ENCODE results near the gene DCT.
"Not testable (repeated sequence)": the region's sequence is repeated elsewhere in the genome, so short reads cannot be mapped to it uniquely, and the experiment has no call there.

DCT gene

DNA sequence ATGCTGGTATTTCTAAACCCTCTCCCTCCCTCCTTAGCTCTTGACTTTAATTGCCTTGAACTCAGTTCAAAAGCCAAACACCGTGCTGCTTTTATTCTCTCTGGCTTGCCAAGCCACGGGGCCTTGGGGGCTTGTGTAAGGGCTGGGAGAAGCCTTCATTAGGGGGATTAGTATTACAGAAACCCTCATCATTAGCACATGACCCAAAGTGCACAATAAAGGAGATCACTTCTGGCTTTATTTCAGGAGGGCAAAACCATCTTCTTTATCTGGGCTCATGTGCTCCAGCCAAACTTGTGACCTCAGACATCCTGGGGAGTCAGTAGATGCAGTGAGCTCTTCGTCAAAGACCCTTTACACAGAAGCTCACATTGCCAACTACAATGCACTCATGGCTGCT lies at the start of gene DCT:
TSS of gene DCT (minus strand) at position 67 of the 400 bp plus-strand sequence. CDS start 427 bp downstream, outside the sequence.
- Histone ChIP-seq H3K9ac (ENCODE audit: low read length) (no peak within 1 kb of the TSS), H3K27ac (ENCODE audit: low read depth, low read length) (no peak within 1 kb of the TSS), H3K4me1 (ENCODE audit: control insufficient read depth, insufficient read depth, low read length) (no peaks in the 10 kb centered on the region), H3K9me3 (ENCODE audit: control insufficient read depth, insufficient read depth, low read depth, low read length) (no peaks in the 10 kb centered on the region), H3K36me3 (ENCODE audit: control insufficient read depth, insufficient read depth, low read length) (no peaks in the 10 kb centered on the region), H3K27me3 (ENCODE audit: control insufficient read depth, insufficient read depth, low read length) (no peaks in the 10 kb centered on the region; the same call in 1 of the 2 replicates), H3K4me3 (ENCODE audit: low read depth, low read length) (no peak within 1 kb of the TSS)

DNA sequence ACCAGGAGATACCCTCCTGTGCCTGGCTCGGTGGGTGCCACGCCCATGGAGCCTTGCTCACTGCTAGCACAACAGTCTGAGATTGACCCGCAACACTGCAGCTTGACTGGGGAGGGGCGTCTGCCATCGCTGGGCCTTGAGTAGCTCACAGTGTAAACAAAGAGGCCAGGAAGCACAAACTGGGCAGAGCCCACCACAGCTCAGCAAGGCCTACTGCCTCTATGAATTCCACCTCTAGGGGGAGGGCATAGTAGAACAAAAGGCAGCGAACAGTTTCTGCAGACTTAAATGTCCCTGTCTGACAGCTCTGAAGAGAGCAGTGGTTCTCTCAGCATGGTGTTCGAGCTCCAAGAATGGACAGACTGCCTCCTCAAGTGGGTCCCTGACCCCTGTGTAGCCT lies 47.5 kb upstream of the DCT start:
- not testable (repeated sequence) for H3K4me1 ChIP-seq (ENCODE audit: control insufficient read depth, insufficient read depth, low read length); H3K9ac ChIP-seq (ENCODE audit: low read length)

DNA sequence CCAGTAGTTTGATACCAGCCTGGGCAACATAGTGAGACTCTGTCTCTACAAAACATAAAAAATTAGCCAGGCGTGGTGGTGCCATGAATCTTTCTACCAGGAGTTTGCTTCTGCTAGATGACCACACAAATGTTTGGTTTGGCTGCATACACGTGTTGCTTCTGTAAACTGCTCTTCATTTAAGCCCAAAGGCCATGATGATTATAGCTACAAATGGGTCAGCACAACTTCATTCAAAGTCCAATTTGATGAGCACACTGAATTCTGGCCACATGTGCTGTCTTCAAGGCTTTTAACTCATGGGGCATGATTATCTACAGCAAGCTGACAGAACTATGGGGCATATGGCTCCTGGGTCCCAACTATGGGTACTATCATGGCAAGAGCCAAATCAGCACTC lies 46.3 kb upstream of the DCT start:
- Histone ChIP-seq H3K9me3 (ENCODE audit: control insufficient read depth, insufficient read depth, low read depth, low read length) (no peaks in the 10 kb centered on the region), H3K27me3 (ENCODE audit: control insufficient read depth, insufficient read depth, low read length) (no peaks in the 10 kb centered on the region), H3K4me3 (ENCODE audit: low read depth, low read length) (no peak overlapping the region), H3K9ac (ENCODE audit: low read length) (no peak overlapping the region), H3K36me3 (ENCODE audit: control insufficient read depth, insufficient read depth, low read length) (no peaks in the 10 kb centered on the region), H3K27ac (ENCODE audit: low read depth, low read length) (no peak overlapping the region), H3K4me1 (ENCODE audit: control insufficient read depth, insufficient read depth, low read length) (no peaks in the 10 kb centered on the region)

More for the DNA sequence above, 47.5 kb upstream of the DCT start:
- not testable (repeated sequence) for H3K27ac ChIP-seq (ENCODE audit: low read depth, low read length); H3K4me3 ChIP-seq (ENCODE audit: low read depth, low read length); H3K36me3 ChIP-seq (ENCODE audit: control insufficient read depth, insufficient read depth, low read length); H3K9me3 ChIP-seq (ENCODE audit: control insufficient read depth, insufficient read depth, low read depth, low read length); H3K27me3 ChIP-seq (ENCODE audit: control insufficient read depth, insufficient read depth, low read length)

DNA sequence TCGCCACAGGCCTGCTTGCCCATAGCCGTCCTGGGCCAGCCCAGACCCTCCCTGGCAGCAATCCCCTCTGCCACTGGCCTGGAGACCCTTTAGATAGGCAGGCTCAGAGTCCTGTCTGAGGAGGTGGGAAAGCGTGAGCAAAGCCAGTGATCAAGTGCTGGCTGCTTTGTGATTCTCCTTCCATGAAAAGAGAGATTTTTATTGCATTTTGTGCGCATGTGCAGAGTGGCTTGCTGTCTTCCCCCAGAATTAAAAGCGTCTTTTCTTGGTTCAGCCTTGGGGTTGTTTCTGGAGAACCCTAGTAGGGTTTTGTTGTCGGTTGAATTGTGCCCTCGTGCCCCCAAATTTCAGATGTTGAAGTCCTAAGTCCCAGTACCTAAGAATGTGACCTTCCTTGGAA lies 44.9 kb upstream of the DCT start:
- no peak overlapping the region for H3K27ac ChIP-seq (ENCODE audit: low read depth, low read length)
- no peak overlapping the region for H3K9ac ChIP-seq (ENCODE audit: low read length)
- no peaks in the 10 kb centered on the region for H3K36me3 ChIP-seq (ENCODE audit: control insufficient read depth, insufficient read depth, low read length)
- H3K4me1 ChIP-seq (ENCODE audit: control insufficient read depth, insufficient read depth, low read length): no peaks in the 10 kb centered on the region
- H3K9me3 ChIP-seq (ENCODE audit: control insufficient read depth, insufficient read depth, low read depth, low read length): no peaks in the 10 kb centered on the region
- no peaks in the 10 kb centered on the region for H3K27me3 ChIP-seq (ENCODE audit: control insufficient read depth, insufficient read depth, low read length)
- no peak overlapping the region for H3K4me3 ChIP-seq (ENCODE audit: low read depth, low read length)

DNA sequence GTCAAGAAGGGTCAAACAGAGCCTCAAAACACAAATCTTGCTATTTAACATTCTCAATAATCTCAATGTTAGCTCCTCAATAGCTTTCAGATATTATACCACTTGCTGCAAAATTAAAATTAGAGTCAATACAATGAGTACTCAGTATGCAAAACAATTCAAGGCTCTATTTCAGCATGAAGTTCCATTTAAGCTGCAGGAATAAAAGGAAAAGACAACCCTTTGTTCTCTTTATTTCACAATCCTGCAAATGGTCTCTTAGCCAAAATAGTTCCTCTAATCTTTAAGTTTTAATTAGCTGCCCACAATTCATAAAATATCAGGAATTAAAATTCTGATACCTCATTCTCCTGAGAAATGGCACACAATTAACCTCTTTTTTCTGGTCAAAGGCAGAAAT lies 40.5 kb upstream of the DCT start:
- Histone ChIP-seq H3K9ac (ENCODE audit: low read length) (no peak overlapping the region), H3K36me3 (ENCODE audit: control insufficient read depth, insufficient read depth, low read length) (no peaks in the 10 kb centered on the region), H3K9me3 (ENCODE audit: control insufficient read depth, insufficient read depth, low read depth, low read length) (0 out of 2 replicates have a peak, but pooled peaks cover 2% of the 10 kb centered on the region), H3K4me3 (ENCODE audit: low read depth, low read length) (no peak overlapping the region), H3K4me1 (ENCODE audit: control insufficient read depth, insufficient read depth, low read length) (no peaks in the 10 kb centered on the region), H3K27ac (ENCODE audit: low read depth, low read length) (no peak overlapping the region), H3K27me3 (ENCODE audit: control insufficient read depth, insufficient read depth, low read length) (no peaks in the 10 kb centered on the region)

DNA sequence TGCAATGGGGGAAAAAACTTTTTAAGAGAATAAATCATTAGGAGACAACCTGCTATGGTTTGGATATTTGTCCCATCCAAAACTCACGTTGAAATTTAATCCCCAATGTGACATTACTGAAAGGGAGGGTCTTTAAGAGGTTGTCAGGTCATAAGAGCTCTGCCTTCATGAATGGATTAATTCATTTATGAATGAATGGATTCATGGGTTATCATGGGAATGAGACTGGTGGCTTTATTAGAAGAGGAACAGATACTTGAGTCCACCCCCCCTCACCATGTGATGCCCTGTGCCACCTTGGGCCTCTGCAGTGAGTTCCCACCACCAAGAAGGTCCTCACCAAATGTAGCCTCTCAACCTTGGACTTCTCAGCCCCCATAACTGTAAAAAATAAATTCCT lies 37.0 kb upstream of the DCT start:
- no peaks in the 10 kb centered on the region for H3K36me3 ChIP-seq (ENCODE audit: control insufficient read depth, insufficient read depth, low read length)
- 0 out of 2 replicates have a peak, but pooled peaks cover 2% of the 10 kb centered on the region for H3K9me3 ChIP-seq (ENCODE audit: control insufficient read depth, insufficient read depth, low read depth, low read length)
- H3K27ac ChIP-seq (ENCODE audit: low read depth, low read length): no peak overlapping the region
- H3K27me3 ChIP-seq (ENCODE audit: control insufficient read depth, insufficient read depth, low read length): no peaks in the 10 kb centered on the region
- no peaks in the 10 kb centered on the region for H3K4me1 ChIP-seq (ENCODE audit: control insufficient read depth, insufficient read depth, low read length)
- H3K9ac ChIP-seq (ENCODE audit: low read length): no peak overlapping the region
- H3K4me3 ChIP-seq (ENCODE audit: low read depth, low read length): no peak overlapping the region

DNA sequence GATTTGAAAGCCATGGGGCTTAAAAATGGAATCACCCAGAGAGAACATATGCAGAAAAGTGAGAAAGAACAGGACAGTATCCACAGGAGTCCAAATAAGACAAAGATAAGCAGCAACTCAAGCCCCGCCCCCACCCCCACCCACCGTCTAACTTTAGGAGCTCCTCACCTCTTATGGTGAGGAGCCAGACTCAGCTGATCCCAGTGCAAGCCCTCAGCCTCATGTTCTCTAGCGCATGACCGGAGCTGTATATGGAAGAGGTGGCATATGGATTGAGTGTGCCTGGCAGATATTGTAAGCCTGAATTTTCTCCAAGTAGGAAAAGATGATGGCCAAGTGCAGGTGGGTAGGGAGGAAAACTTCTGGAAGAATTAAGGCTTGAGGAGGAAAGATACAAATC lies 36.4 kb upstream of the DCT start:
- Histone ChIP-seq H3K9me3 (ENCODE audit: control insufficient read depth, insufficient read depth, low read depth, low read length) (0 out of 2 replicates have a peak, but pooled peaks cover 2% of the 10 kb centered on the region), H3K4me1 (ENCODE audit: control insufficient read depth, insufficient read depth, low read length) (no peaks in the 10 kb centered on the region), H3K9ac (ENCODE audit: low read length) (no peak overlapping the region), H3K36me3 (ENCODE audit: control insufficient read depth, insufficient read depth, low read length) (no peaks in the 10 kb centered on the region), H3K4me3 (ENCODE audit: low read depth, low read length) (no peak overlapping the region), H3K27me3 (ENCODE audit: control insufficient read depth, insufficient read depth, low read length) (no peaks in the 10 kb centered on the region), H3K27ac (ENCODE audit: low read depth, low read length) (no peak overlapping the region)

DNA sequence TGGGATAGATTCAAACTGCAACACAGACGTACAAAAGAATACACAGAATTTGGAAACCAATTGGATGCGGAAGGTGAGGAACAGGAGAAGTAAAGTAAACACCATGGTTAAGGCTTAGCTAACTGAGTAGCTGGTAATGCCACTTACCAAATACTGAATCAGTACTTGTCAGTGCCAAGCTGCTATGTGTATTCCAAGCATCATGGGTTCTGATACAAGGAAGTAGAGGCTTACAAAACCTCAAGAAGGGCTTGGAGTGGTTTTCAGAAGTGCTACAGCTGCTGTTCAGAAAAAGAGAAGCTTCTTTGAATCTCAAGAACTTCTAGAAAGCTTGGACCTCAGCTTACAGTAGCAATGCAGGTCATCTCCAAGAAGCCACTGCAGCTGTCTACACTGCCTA lies 35.9 kb upstream of the DCT start:
- Histone ChIP-seq H3K4me3 (ENCODE audit: low read depth, low read length) (no peak overlapping the region), H3K9ac (ENCODE audit: low read length) (no peak overlapping the region), H3K27ac (ENCODE audit: low read depth, low read length) (no peak overlapping the region), H3K27me3 (ENCODE audit: control insufficient read depth, insufficient read depth, low read length) (no peaks in the 10 kb centered on the region), H3K36me3 (ENCODE audit: control insufficient read depth, insufficient read depth, low read length) (no peaks in the 10 kb centered on the region), H3K9me3 (ENCODE audit: control insufficient read depth, insufficient read depth, low read depth, low read length) (0 out of 2 replicates have a peak, but pooled peaks cover 2% of the 10 kb centered on the region), H3K4me1 (ENCODE audit: control insufficient read depth, insufficient read depth, low read length) (no peaks in the 10 kb centered on the region)

DNA sequence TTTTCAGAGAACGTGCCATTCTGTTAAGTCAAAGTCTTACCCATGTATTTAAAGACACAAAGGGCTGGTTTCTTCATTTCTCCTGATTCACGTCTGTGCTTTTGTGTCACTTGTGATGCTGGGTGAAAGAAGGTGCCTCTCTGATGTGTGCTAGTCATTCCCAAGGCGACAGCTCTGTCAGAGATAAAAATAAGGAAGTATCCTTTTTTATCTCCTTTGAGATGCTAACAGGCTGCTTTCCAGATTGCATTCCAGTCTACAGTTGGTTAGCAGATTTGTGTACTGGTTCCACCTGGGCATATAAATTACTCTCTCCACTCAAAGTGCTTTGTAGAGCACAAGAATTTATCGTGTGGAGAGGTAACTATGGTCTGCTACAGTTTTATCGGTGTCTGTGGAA lies 33.5 kb upstream of the DCT start:
- no peak overlapping the region for H3K27ac ChIP-seq (ENCODE audit: low read depth, low read length)
- no peaks in the 10 kb centered on the region for H3K36me3 ChIP-seq (ENCODE audit: control insufficient read depth, insufficient read depth, low read length)
- H3K4me1 ChIP-seq (ENCODE audit: control insufficient read depth, insufficient read depth, low read length): no peaks in the 10 kb centered on the region
- H3K9me3 ChIP-seq (ENCODE audit: control insufficient read depth, insufficient read depth, low read depth, low read length): 0 out of 2 replicates have a peak, but pooled peaks cover 2% of the 10 kb centered on the region
- H3K27me3 ChIP-seq (ENCODE audit: control insufficient read depth, insufficient read depth, low read length): no peaks in the 10 kb centered on the region
- no peak overlapping the region for H3K9ac ChIP-seq (ENCODE audit: low read length)
- no peak overlapping the region for H3K4me3 ChIP-seq (ENCODE audit: low read depth, low read length)

DNA sequence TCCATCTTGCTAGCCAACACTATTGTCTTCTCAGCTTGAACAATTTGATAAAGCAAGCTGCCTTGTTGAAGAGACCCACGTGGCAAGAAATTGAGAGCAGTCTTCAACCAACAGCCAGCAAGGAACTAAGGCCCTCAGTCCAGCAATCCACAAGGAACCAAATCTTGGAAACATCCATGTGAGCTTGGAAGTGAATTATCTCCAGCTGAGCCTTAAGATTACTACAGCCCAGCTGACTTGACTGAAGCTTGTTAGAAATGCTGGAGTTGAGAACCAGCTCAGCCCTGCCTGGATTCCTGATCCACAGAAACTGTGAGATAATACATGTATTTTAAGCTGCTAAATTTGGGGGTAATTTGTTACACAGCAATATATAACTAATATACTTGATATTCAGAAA lies 26.2 kb upstream of the DCT start:
- Histone ChIP-seq H3K36me3 (ENCODE audit: control insufficient read depth, insufficient read depth, low read length) (no peaks in the 10 kb centered on the region), H3K9me3 (ENCODE audit: control insufficient read depth, insufficient read depth, low read depth, low read length) (no peaks in the 10 kb centered on the region), H3K4me3 (ENCODE audit: low read depth, low read length) (no peak overlapping the region), H3K4me1 (ENCODE audit: control insufficient read depth, insufficient read depth, low read length) (no peaks in the 10 kb centered on the region), H3K27me3 (ENCODE audit: control insufficient read depth, insufficient read depth, low read length) (no peaks in the 10 kb centered on the region), H3K9ac (ENCODE audit: low read length) (no peak overlapping the region), H3K27ac (ENCODE audit: low read depth, low read length) (no peak overlapping the region)

DNA sequence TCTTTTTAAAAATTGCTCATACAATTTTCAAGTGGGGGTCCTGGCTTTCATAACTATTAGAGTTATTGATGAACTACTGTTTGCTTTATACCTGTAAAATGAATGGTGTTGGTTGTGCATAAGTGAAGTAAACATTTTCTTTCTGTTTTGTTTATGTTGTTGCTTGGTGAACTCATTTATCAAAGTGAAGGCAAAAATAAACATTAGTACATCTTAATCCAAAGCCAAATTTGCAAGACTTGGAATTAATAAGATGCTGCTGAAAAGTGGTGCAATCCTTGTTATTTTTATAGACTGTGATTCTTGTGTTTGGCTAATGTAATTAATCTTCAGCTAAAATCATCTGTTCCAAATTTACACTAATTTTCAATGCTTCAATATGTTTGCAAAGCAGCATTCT lies 24.4 kb upstream of the DCT start:
- no peak overlapping the region for H3K27ac ChIP-seq (ENCODE audit: low read depth, low read length)
- no peak overlapping the region for H3K4me3 ChIP-seq (ENCODE audit: low read depth, low read length)
- H3K9ac ChIP-seq (ENCODE audit: low read length): no peak overlapping the region
- H3K4me1 ChIP-seq (ENCODE audit: control insufficient read depth, insufficient read depth, low read length): no peaks in the 10 kb centered on the region
- no peaks in the 10 kb centered on the region for H3K9me3 ChIP-seq (ENCODE audit: control insufficient read depth, insufficient read depth, low read depth, low read length)
- H3K36me3 ChIP-seq (ENCODE audit: control insufficient read depth, insufficient read depth, low read length): no peaks in the 10 kb centered on the region
- H3K27me3 ChIP-seq (ENCODE audit: control insufficient read depth, insufficient read depth, low read length): no peaks in the 10 kb centered on the region

DNA sequence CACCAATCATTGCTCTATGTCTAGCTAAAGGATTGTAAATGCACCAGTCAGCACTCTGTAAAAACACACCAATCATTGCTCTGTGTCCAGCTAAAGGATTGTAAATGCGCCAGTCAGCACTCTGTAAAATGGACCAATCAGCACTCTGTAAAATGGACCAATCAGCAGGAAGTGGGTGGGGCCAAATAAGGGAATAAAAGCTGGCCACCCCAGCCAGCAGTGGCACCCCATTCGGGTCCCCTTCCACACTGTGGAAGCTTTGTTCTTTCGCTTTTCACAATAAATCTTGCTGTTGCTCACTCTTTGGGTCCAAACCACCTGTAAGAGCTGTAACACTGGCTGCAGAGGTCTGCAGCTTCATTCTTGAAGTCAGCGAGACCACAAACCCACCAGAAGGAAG lies 19.3 kb upstream of the DCT start:
- H3K4me3 ChIP-seq (ENCODE audit: low read depth, low read length); H3K9ac ChIP-seq (ENCODE audit: low read length): not testable (repeated sequence)

More for the DNA sequence above, 19.3 kb upstream of the DCT start:
- not testable (repeated sequence) for H3K27me3 ChIP-seq (ENCODE audit: control insufficient read depth, insufficient read depth, low read length); H3K27ac ChIP-seq (ENCODE audit: low read depth, low read length); H3K36me3 ChIP-seq (ENCODE audit: control insufficient read depth, insufficient read depth, low read length); H3K4me1 ChIP-seq (ENCODE audit: control insufficient read depth, insufficient read depth, low read length); H3K9me3 ChIP-seq (ENCODE audit: control insufficient read depth, insufficient read depth, low read depth, low read length)
